ENCODE data around the gene GABPB1.

GABPB1 gene

DNA sequence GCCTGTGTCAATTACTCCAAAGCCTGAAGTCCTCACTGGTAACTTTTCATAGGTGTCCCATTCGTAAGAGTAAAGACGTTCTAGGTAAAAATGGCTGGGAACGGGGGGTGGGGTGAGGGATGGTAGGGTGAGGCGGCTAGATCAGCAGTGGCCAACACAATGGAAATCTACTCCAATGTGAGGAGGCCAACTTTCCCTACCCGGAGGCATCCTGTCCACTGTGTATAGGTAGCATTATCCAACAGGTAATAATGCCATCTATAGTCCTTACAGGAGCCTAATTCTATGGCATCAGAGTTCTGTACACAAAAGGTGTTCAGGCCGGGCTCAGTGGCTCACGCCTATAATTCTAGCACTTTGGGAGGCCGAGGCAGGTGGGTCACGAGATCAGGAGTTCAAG is 118.6 kb downstream of the GABPB1 start:
- DNase-seq = no peak

GRCh38 chr15:50235794-50236193 is 119.2 kb downstream of the GABPB1 start:
- no peak for DNase-seq

GRCh38 chr15:50234764-50235163 is 120.2 kb downstream of the GABPB1 start:
- no peak for DNase-seq

GRCh38 chr15:50233192-50233736 is 121.7 kb downstream of the GABPB1 start:
- DNase-seq = no peak

GRCh38 chr15:50232791-50233190 is 122.2 kb downstream of the GABPB1 start:
- DNase-seq = no peak

GRCh38 chr15:50231761-50232160 is 123.2 kb downstream of the GABPB1 start:
- DNase-seq = no peak

GRCh38 chr15:50229336-50229735 is 125.7 kb downstream of the GABPB1 start:
- no peak for DNase-seq

- no peak for DNase-seq
Observed at GRCh38 chr15:50228866-50229265, 126.1 kb downstream of the GABPB1 start.

DNA sequence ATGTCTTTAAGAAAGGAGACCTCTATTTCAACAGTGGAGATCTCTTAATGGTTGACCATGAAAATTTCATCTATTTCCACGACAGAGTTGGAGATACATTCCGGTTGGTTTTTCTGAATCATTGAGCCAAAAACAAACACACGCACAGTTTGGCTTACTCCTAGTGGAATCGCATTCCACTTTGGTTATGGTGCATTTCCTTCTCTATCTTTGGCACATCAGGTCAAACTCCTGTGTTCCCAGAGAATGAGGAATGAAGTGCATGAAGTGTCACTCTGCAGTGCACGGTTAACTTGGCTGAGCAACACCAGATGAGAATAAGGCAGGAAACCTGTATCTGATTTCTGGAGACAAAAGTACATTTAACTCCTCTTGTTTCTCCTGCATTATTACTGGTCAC is 127.9 kb downstream of the GABPB1 start:
- no peak for DNase-seq

DNA sequence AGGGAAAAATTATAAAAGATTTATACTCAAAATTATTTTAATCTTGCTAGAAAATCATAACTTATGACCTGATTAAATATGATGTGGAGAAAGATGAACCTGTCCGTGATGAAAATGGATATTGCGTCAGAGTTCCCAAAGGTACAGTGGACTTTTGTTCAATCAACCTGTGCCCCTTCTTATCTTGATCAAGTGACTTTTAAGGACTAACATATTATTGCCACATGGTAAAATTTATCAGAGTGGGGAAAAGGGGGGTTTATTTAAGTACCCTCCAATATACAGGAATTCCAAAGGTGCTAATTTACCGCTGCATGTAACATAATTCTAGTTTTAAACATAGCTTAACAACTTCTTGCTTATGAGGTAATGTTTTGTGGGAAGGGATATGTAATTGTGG is 129.1 kb downstream of the GABPB1 start:
- DNase-seq = no peak

Data from CD4-positive, alpha-beta T cell treated with Interleukin-6 for 4 hours (primary cell).